CD14-positive monocyte (primary cell): ENCODE measurements around the gene C3orf70. TPM values are rescaled to one million over a fixed set of nuclear protein-coding genes. Genes with fewer than 3 reads are reported as not detected.
"Not testable (repeated sequence)": the region's sequence is repeated elsewhere in the genome, so short reads cannot be mapped to it uniquely, and the experiment has no call there.

Source experiments
- DNase-seq, 3 donors: peaks; one replicate each; pipeline ENCODE4 v3.0.0-alpha.2; 2011 to 2022
- H2AFZ ChIP-seq: 2 replicates; pipeline ENCODE4 v1.6.0; 2012; ENCODE audit warnings: mild to moderate bottlenecking, low read depth, low read length, inconsistent platforms; ENCODE audit not compliant: insufficient read depth, poor library complexity, severe bottlenecking
- H3K27ac ChIP-seq, 2 donors: 1 replicate in 1 of 2; 2 replicates in 1 of 2; pipeline ENCODE4 v1.5.1; 2012 to 2013; ENCODE audit warnings: low read length in 2 of 2, control low read depth in 1 of 2, inconsistent platforms in 1 of 2, low read depth in 1 of 2, mild to moderate bottlenecking in 1 of 2
- H3K27me3 ChIP-seq, 2 donors: one replicate each; pipeline versions ENCODE4 v1.6.0 to v1.6.1; 2011 to 2013; ENCODE audit warnings: low read length in 2 of 2; ENCODE audit not compliant: control insufficient read depth in 2 of 2, insufficient read depth in 2 of 2
- H3K36me3 ChIP-seq, 2 donors: replicated peaks in 1 of 2; 1 replicate in 1 of 2; 2 replicates in 1 of 2; pipeline versions ENCODE4 v1.5.1 to v1.6.1; 2012 to 2013; ENCODE audit warnings: low read length in 2 of 2, control low read depth in 1 of 2, inconsistent platforms in 1 of 2, mild to moderate bottlenecking in 1 of 2; ENCODE audit not compliant: insufficient read depth in 2 of 2, control insufficient read depth in 1 of 2
- H3K4me1 ChIP-seq, 2 donors: 1 replicate in 1 of 2; 2 replicates in 1 of 2; pipeline versions ENCODE4 v1.5.1 to v1.6.1; 2012 to 2013; ENCODE audit warnings: low read length in 2 of 2, control low read depth in 1 of 2, inconsistent platforms in 1 of 2, mild to moderate bottlenecking in 1 of 2, moderate library complexity in 1 of 2; ENCODE audit not compliant: insufficient read depth in 2 of 2, control insufficient read depth in 1 of 2
- H3K4me2 ChIP-seq: replicated peaks from 2 replicates; pipeline ENCODE3; 2012; ENCODE audit warnings: low read length, moderate library complexity, mild to moderate bottlenecking; ENCODE audit not compliant: poor library complexity, severe bottlenecking; ENCODE audit errors: extremely low read depth
- H3K4me3 ChIP-seq, 3 experiments: fragments of 200-600 bp in 1 of 3; sonication (generic) in 1 of 3; replicated peaks in 1 of 3; 1 replicate in 2 of 3; 2 replicates in 1 of 3; pipeline ENCODE4 v1.5.1; 2011 to 2013; ENCODE audit warnings: low read length in 3 of 3, mild to moderate bottlenecking in 3 of 3, control low read depth in 2 of 3, low read depth in 2 of 3, inconsistent platforms in 1 of 3, moderate library complexity in 1 of 3
- H3K79me2 ChIP-seq: 2 replicates; pipeline ENCODE4 v1.6.0; 2012; ENCODE audit warnings: mild to moderate bottlenecking, control low read depth, inconsistent platforms, low read length, moderate library complexity; ENCODE audit not compliant: insufficient read depth
- H3K9ac ChIP-seq: 2 replicates; pipeline ENCODE4 v1.6.0; 2017; ENCODE audit warnings: low read length, mild to moderate bottlenecking; ENCODE audit not compliant: insufficient read depth, poor library complexity, severe bottlenecking
- H3K9me3 ChIP-seq, 2 donors: replicated peaks in 1 of 2; 1 replicate in 1 of 2; 2 replicates in 1 of 2; pipeline versions ENCODE4 v1.5.1 to v1.6.1; 2012 to 2013; ENCODE audit warnings: low read length in 2 of 2, control low read depth in 1 of 2; ENCODE audit not compliant: control insufficient read depth in 1 of 2, insufficient read depth in 1 of 2
- H4K20me1 ChIP-seq: 2 replicates; pipeline ENCODE4 v1.6.0; 2012; ENCODE audit warnings: mild to moderate bottlenecking, low read length, control low read depth, moderate library complexity; ENCODE audit not compliant: insufficient read depth
- H3K27ac Mint-ChIP-seq, 7 donors: one replicate each; pipeline ENCODE4 v1.8.0; 2020; ENCODE audit warnings: mild to moderate bottlenecking in 7 of 7, mixed read lengths in 7 of 7, moderate library complexity in 6 of 7, inconsistent platforms in 2 of 7
- H3K27me3 Mint-ChIP-seq, 3 donors: one replicate each; pipeline ENCODE4 v1.8.0; 2021 to 2022; ENCODE audit warnings: low read depth in 3 of 3, mild to moderate bottlenecking in 3 of 3, mixed read lengths in 3 of 3, moderate library complexity in 3 of 3, inconsistent platforms in 1 of 3
- H3K36me3 Mint-ChIP-seq, 2 donors: one replicate each; pipeline ENCODE4 v1.8.0; 2020; ENCODE audit warnings: mixed read lengths in 2 of 2, inconsistent platforms in 1 of 2, mild to moderate bottlenecking in 1 of 2
- H3K4me1 Mint-ChIP-seq: one replicate; pipeline ENCODE4 v1.8.0; 2020; ENCODE audit warnings: mild to moderate bottlenecking, mixed read lengths
- H3K4me3 Mint-ChIP-seq, 2 donors: one replicate each; pipeline ENCODE4 v1.8.0; 2020; ENCODE audit warnings: mild to moderate bottlenecking in 2 of 2, mixed read lengths in 2 of 2, moderate library complexity in 1 of 2
- H3K9me3 Mint-ChIP-seq, 7 donors: one replicate each; pipeline ENCODE4 v1.8.0; 2020 to 2022; ENCODE audit warnings: mixed read lengths in 7 of 7, mild to moderate bottlenecking in 6 of 7, moderate library complexity in 6 of 7, inconsistent platforms in 2 of 7
- WGBS: methylation state at CpG from one replicate; pipeline ENCODE4 v1.1.5; 2013; ENCODE audit warnings: missing lambda C conversion rate; ENCODE audit not compliant: insufficient coverage; 5-methylcytosine and 5-hydroxymethylcytosine counted together
- intact Hi-C, 2 donors: fragments of 100-400 bp; cut with micrococcal nuclease; formaldehyde crosslinking; loops; one replicate each; pipeline versions ENCODE4 v1.15.0 to v1.15.1; 2023
- polyA plus RNA-seq, 3 donors: library from polyadenylated mRNA; depleted of rRNA in 1 of 3; unstranded in 2 of 3; stranded (reverse) in 1 of 3; fragments of 300-500 nt in 2 of 3; fragments of >200 nt in 1 of 3; fragmentation: Illumina TruSeq in 2 of 3; gene quantifications; 1 replicate in 2 of 3; 2 replicates in 1 of 3; pipeline ENCODE4 v1.2.3, GENCODE V29; 2012 to 2021
- TF ChIP-seq, protein P1 (sequence below): fragments of 200-600 bp; IDR thresholded peaks from one replicate; pipeline ENCODE4 v1.8.0; 2022; ENCODE audit warnings: antibody characterized with exemption, mild to moderate bottlenecking

C3orf70 gene
- polyA plus RNA-seq, 3 donors = 0.01 to 0.08 TPM; not detected in 1

DNA sequence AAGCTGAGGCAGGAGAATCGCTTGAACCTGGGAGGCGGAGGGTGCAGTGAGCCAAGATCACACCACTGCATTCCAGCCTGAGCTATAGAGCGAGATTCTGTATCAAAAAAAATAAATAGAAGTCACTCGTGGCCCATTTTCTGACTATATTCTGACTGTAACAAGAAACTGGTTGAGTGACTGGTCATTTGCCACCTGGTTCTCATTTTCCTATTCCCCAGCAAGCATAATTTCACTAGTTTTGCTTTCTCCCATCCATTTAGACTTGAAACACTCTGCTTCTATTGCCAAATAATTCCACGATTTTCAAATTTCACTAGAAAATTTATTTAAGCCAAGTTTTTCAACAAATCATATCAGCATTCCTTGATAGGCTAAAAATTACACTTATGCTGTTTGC, 40.7 kb downstream of the C3orf70 start:
- no peak overlapping the region for H3K27ac Mint-ChIP-seq

DNA sequence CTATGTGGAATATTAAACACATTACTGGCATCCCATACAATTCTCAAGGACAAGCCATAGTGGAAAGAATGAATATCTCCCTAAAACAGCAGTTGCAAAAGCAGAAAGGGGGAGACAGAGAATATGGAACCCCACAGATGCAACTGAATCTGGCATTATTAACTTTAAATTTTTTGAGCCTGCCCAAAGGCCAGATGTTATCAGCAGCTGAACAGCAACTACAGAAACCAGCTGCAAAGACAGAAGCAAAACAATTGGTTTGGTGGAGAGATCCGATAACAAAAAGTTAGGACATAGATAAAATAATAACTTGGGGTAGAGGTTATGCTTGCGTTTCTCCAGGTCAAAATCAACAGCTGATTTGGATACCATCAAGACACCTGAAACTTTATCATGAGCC, 43.8 kb downstream of the C3orf70 start:
- H3K36me3 Mint-ChIP-seq, H2AFZ ChIP-seq, H3K4me3 ChIP-seq, H3K27ac Mint-ChIP-seq, H3K27me3 ChIP-seq, intact Hi-C loops, H3K4me1 Mint-ChIP-seq, H3K36me3 ChIP-seq, H3K9ac ChIP-seq, H3K4me3 Mint-ChIP-seq, H3K79me2 ChIP-seq, H3K27ac ChIP-seq, H3K4me1 ChIP-seq, H4K20me1 ChIP-seq, H3K27me3 Mint-ChIP-seq, DNase-seq, H3K4me2 ChIP-seq: not testable (repeated sequence)
- peaks cover 0 to 11% of the 10 kb centered on the region in 2 donors for H3K9me3 ChIP-seq
- H3K9me3 Mint-ChIP-seq = peaks cover 4 to 23% (median 13%) of the 10 kb centered on the region in 7 donors
- no CpG with 5 or more reads among the region's 2 CpGs for WGBS

More for the DNA sequence above, 40.7 kb downstream of the C3orf70 start:
- no peaks in the 10 kb centered on the region for H3K36me3 ChIP-seq
- H3K4me1 Mint-ChIP-seq = no peaks in the 10 kb centered on the region
- H3K9ac ChIP-seq = no peak overlapping the region
- no peak overlapping the region for H3K4me3 ChIP-seq
- no peaks in the 10 kb centered on the region for H4K20me1 ChIP-seq
- no peak overlapping the region for H3K4me3 Mint-ChIP-seq
- TF ChIP-seq, protein P1, sequence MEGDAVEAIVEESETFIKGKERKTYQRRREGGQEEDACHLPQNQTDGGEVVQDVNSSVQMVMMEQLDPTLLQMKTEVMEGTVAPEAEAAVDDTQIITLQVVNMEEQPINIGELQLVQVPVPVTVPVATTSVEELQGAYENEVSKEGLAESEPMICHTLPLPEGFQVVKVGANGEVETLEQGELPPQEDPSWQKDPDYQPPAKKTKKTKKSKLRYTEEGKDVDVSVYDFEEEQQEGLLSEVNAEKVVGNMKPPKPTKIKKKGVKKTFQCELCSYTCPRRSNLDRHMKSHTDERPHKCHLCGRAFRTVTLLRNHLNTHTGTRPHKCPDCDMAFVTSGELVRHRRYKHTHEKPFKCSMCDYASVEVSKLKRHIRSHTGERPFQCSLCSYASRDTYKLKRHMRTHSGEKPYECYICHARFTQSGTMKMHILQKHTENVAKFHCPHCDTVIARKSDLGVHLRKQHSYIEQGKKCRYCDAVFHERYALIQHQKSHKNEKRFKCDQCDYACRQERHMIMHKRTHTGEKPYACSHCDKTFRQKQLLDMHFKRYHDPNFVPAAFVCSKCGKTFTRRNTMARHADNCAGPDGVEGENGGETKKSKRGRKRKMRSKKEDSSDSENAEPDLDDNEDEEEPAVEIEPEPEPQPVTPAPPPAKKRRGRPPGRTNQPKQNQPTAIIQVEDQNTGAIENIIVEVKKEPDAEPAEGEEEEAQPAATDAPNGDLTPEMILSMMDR = no peak
- peaks cover 0 to 3% (median 1%) of the 10 kb centered on the region in 3 donors for H3K27me3 Mint-ChIP-seq
- H3K4me2 ChIP-seq = no peak overlapping the region
- no peak overlapping the region for H2AFZ ChIP-seq
- H3K27ac ChIP-seq = no peak overlapping the region
- intact Hi-C loops = no loop called here
- H3K9me3 Mint-ChIP-seq = peaks cover 0 to 14% (median 5%) of the 10 kb centered on the region in 7 donors
- H3K36me3 Mint-ChIP-seq = no peaks in the 10 kb centered on the region
- no peaks in the 10 kb centered on the region for H3K79me2 ChIP-seq
- peaks cover 0 to 5% of the 10 kb centered on the region in 2 donors for H3K9me3 ChIP-seq
- 100% methylated on average over 2 of the region's 5 CpGs for WGBS
- no peaks in the 10 kb centered on the region for H3K27me3 ChIP-seq
- no peak for DNase-seq
- no peaks in the 10 kb centered on the region for H3K4me1 ChIP-seq

DNA sequence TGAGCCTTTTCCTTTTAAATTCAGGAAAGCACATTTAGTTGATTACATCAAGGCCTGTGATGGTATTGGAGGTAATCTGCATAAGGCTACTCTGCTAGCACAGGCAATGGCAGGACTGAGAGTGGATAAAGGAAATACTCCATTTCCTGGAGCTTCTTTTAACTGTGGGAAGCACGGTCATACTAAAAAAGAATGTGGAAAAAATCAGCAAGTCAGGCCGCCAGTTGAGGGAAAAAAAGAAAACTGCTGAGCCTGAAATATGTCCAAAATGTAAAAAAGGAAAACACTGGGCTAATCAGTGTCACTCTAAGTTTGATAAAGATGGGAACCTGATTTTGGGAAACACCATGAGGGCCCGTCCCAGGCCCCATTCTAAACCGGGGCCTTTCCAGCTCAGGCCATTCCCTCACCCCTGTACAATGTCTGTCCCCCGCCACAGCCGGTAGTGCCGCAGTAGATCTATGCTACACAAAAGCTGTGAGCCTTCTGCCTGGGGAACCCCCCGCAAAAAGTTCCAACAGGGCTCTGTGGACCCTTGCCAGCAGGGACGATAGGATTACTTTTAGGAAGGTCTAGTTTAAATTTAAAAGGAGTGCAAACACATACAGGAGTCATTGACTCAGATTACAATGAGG, 46.5 kb downstream of the C3orf70 start:
- H3K9me3 Mint-ChIP-seq = peaks cover 13 to 35% (median 26%) of the 10 kb centered on the region in 7 donors
- H3K27ac Mint-ChIP-seq, H3K4me3 ChIP-seq, H2AFZ ChIP-seq, H3K4me2 ChIP-seq, H3K27me3 ChIP-seq, H3K4me1 ChIP-seq, intact Hi-C loops, H3K79me2 ChIP-seq, H3K4me3 Mint-ChIP-seq, H3K4me1 Mint-ChIP-seq, H3K9ac ChIP-seq, H3K36me3 ChIP-seq, DNase-seq, H3K36me3 Mint-ChIP-seq, H3K27ac ChIP-seq, H4K20me1 ChIP-seq, H3K27me3 Mint-ChIP-seq: not testable (repeated sequence)
- whole genome bisulfite sequencing = 87% methylated on average over 3 of the region's 9 CpGs
- H3K9me3 ChIP-seq = peaks cover 0 to 17% of the 10 kb centered on the region in 2 donors
